Activated T-helper 2 cell treated with anti-CD3 and anti-CD28 coated beads, Interferon-gamma antibody, Interleukin-2, Interleukin-4, amounts not matched to agents 10 μg/mL and 5 μg/mL and 100 μg/mL, durations not matched to agents 14 hours and 24 hours and 36 hours (primary cell): Measurements from ENCODE around the gene MPP1. TPM values are rescaled to one million over a fixed set of nuclear protein-coding genes. Genes with fewer than 3 reads are reported as not detected.

Source experiments
- DNase-seq: peaks from one replicate; pipeline ENCODE4 v3.0.0; 2021; ENCODE audit warnings: low spot score
- H3K27ac Mint-ChIP-seq: one replicate; pipeline ENCODE4 v1.8.0; 2021; ENCODE audit warnings: mixed read lengths
- H3K27me3 Mint-ChIP-seq: one replicate; pipeline ENCODE4 v1.8.0; 2021; ENCODE audit warnings: low read depth, mixed read lengths
- H3K36me3 Mint-ChIP-seq: one replicate; pipeline ENCODE4 v1.8.0; 2021; ENCODE audit warnings: low read depth, mixed read lengths
- H3K4me1 Mint-ChIP-seq: one replicate; pipeline ENCODE4 v1.8.0; 2021; ENCODE audit warnings: low read depth, mixed read lengths
- H3K4me3 Mint-ChIP-seq: one replicate; pipeline ENCODE4 v1.8.0; 2021; ENCODE audit warnings: low read depth, mild to moderate bottlenecking, moderate library complexity, mixed read lengths
- H3K9me3 Mint-ChIP-seq: one replicate; pipeline ENCODE4 v1.8.0; 2021; ENCODE audit warnings: mixed read lengths
- intact Hi-C: fragments of 100-400 bp; cut with micrococcal nuclease; formaldehyde crosslinking; loops from one replicate; pipeline ENCODE4 v1.15.1; 2023
- total RNA-seq: library from RNA; stranded (reverse); gene quantifications from 2 replicates; pipeline ENCODE4 v1.2.3, GENCODE V29; 2022

MPP1 gene
- total RNA-seq, 1 donor from 2014 or later, result 31.5 TPM

GRCh38 chrX:154750301-154751202, 54.7 kb downstream of the MPP1 start, which contains the start of gene GAB3:
TSS of gene GAB3 (minus strand) at chrX:154751077. CDS start at chrX:154751025, 52 bp downstream.
- Mint-ChIP-seq H3K36me3 (peaks cover 6% of the 10 kb centered on the region), H3K4me3 (peak within 1 kb of the TSS; percentile 74), H3K27me3 (peaks cover 5% of the 10 kb centered on the region), H3K27ac (peak within 1 kb of the TSS; percentile 55), H3K4me1 (peaks cover 20% of the 10 kb centered on the region), H3K9me3 (no peaks in the 10 kb centered on the region)
- peak; percentile 28 for DNase-seq
- intact Hi-C loops, result loop anchor here (2.0 kb wide), 1 partner anchor 16 kb away; no protein-coding TSS in a partner anchor

DNA sequence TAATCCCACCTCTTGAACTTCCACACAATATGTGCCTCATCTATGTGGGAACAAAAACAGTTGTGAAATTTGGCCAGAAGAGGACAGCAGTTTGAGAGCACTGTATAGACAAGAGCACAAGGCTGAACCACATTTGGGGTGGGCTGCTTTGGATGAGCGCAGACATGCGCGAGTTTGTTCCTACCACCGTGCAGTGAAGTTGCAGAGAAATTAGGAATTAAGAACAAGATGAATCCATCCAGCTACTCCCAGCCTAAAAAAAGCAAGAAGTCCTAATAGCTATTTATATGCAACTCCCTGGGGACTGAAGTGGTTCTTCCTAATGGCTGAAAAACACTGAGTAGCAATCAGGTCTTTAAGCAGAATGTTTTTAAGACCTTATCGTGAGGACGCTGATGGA, 55.4 kb downstream of the MPP1 start:
- H3K27ac Mint-ChIP-seq, result no peak overlapping the region
- no peaks in the 10 kb centered on the region for H3K9me3 Mint-ChIP-seq
- DNase-seq, result no peak
- intact Hi-C loops, result loop anchor here (2.0 kb wide), 2 partner anchors 15 to 31 kb away; no protein-coding TSS in a partner anchor
- peaks cover 20% of the 10 kb centered on the region for H3K4me1 Mint-ChIP-seq
- peaks cover 6% of the 10 kb centered on the region for H3K36me3 Mint-ChIP-seq
- H3K4me3 Mint-ChIP-seq, result peak overlapping the region; percentile 74
- H3K27me3 Mint-ChIP-seq, result peaks cover 5% of the 10 kb centered on the region

DNA sequence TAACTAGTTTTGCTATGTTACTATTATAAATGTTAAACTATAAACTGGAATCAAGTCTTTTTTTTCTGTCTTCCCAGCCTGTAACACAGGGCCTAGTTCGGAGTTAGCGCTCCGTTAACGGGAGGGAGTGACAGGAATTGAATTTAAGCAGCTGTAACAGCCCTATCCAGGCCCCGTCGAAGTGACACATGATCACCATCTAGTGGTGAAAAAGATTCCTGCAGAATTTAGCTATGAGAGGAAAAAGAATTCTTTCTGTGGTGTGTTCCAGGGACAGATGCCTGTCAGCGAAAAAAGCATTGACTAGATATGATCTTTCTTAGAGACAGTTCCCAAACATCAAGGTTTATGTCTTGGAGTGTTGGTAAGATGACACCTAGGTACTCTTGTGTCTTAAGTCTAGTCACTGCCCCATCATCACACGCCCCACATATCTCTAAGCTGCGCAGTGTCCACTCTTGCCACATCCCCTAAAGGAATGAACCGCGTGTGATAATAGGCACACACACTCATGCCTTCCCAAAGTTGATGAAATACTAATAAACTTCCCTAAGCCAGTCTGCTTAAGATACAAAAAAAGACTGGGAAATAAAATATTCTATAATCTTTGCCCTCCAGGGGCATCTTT, 56.5 kb downstream of the MPP1 start:
- DNase-seq, result peak; percentile 31
- Mint-ChIP-seq H3K36me3 (peaks cover 10% of the 10 kb centered on the region), H3K27me3 (peaks cover 5% of the 10 kb centered on the region), H3K27ac (no peak overlapping the region), H3K4me3 (peak overlapping the region; percentile 26), H3K9me3 (no peaks in the 10 kb centered on the region), H3K4me1 (peaks cover 25% of the 10 kb centered on the region)
- intact Hi-C loops, result loop anchor here (2.0 kb wide), 1 partner anchor 30 kb away; no protein-coding TSS in a partner anchor

GRCh38 chrX:154742613-154743012, 62.7 kb downstream of the MPP1 start:
- H3K27me3 Mint-ChIP-seq, result no peaks in the 10 kb centered on the region
- H3K9me3 Mint-ChIP-seq, result no peaks in the 10 kb centered on the region
- H3K4me1 Mint-ChIP-seq, result peaks cover 34% of the 10 kb centered on the region
- no peak for DNase-seq
- peaks cover 23% of the 10 kb centered on the region for H3K36me3 Mint-ChIP-seq
- no peak overlapping the region for H3K4me3 Mint-ChIP-seq
- intact Hi-C loops, result no loop called here
- H3K27ac Mint-ChIP-seq, result no peak overlapping the region

DNA sequence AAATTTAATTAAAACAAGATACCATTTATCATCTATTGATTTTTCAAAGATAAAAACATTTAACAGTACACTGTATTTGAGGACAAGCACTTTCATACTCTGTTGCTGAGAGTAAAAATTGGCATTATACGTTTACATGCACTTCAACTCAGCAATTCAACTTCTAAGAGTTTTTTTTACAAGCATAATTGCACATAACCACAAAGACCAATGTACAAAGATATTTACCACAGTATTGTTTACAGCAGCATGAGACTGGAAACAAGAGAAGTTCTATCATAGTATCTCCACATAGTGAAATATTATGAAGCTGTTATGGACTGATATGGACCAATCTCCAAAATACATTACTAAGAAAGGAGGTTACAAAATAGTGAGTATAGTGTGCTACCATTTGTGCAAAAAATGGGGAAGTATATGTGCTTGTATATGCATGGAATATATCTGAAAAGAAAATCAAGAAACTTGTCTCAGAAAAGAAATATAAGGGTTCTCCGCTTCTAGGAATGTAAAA, 65.3 kb downstream of the MPP1 start:
- Mint-ChIP-seq H3K4me1 (peaks cover 59% of the 10 kb centered on the region), H3K4me3 (no peak overlapping the region)

GRCh38 chrX:154738011-154738738, 67.1 kb downstream of the MPP1 start:
- H3K27me3 Mint-ChIP-seq, result no peaks in the 10 kb centered on the region
- peaks cover 17% of the 10 kb centered on the region for H3K36me3 Mint-ChIP-seq
- no peaks in the 10 kb centered on the region for H3K9me3 Mint-ChIP-seq
- H3K4me1 Mint-ChIP-seq, result peaks cover 68% of the 10 kb centered on the region
- H3K4me3 Mint-ChIP-seq, result peak overlapping the region; percentile 39
- DNase-seq, result no peak
- intact Hi-C loops, result no loop called here
- H3K27ac Mint-ChIP-seq, result peak overlapping the region; percentile 76

More for the DNA sequence above, 65.3 kb downstream of the MPP1 start:
- DNase-seq, result no peak
- Mint-ChIP-seq H3K27ac (no peak overlapping the region), H3K27me3 (no peaks in the 10 kb centered on the region), H3K9me3 (no peaks in the 10 kb centered on the region), H3K36me3 (peaks cover 26% of the 10 kb centered on the region)
- intact Hi-C loops, result no loop called here

- Mint-ChIP-seq H3K4me3 (peak overlapping the region; percentile 16), H3K9me3 (no peaks in the 10 kb centered on the region), H3K36me3 (peaks cover 11% of the 10 kb centered on the region), H3K4me1 (peaks cover 75% of the 10 kb centered on the region), H3K27me3 (no peaks in the 10 kb centered on the region), H3K27ac (peak overlapping the region; percentile 76)
- intact Hi-C loops, result no loop called here
- no peak for DNase-seq
Observed at GRCh38 chrX:154737136-154737535, 68.1 kb downstream of the MPP1 start.

- peak overlapping the region; percentile 85 for H3K27ac Mint-ChIP-seq
- DNase-seq, result no peak
- H3K9me3 Mint-ChIP-seq, result no peaks in the 10 kb centered on the region
- peak overlapping the region; percentile 62 for H3K4me3 Mint-ChIP-seq
- H3K27me3 Mint-ChIP-seq, result no peaks in the 10 kb centered on the region
- intact Hi-C loops, result loop anchor here (1.0 to 2.0 kb wide), 2 partner anchors 15 to 17 kb away; partner anchors contain the start of gene GAB3
- peaks cover 15% of the 10 kb centered on the region for H3K36me3 Mint-ChIP-seq
- H3K4me1 Mint-ChIP-seq, result peaks cover 82% of the 10 kb centered on the region
Observed at GRCh38 chrX:154735695-154736393, 69.4 kb downstream of the MPP1 start.

GRCh38 chrX:154734061-154734781, 71.1 kb downstream of the MPP1 start:
- intact Hi-C loops, result loop anchor here (2.0 kb wide), 1 partner anchor 17 kb away; the partner anchor contains the start of gene GAB3
- no peaks in the 10 kb centered on the region for H3K9me3 Mint-ChIP-seq
- H3K36me3 Mint-ChIP-seq, result peaks cover 19% of the 10 kb centered on the region
- H3K4me1 Mint-ChIP-seq, result peaks cover 86% of the 10 kb centered on the region
- H3K27ac Mint-ChIP-seq, result peak overlapping the region; percentile 85
- H3K4me3 Mint-ChIP-seq, result peak overlapping the region; percentile 64
- DNase-seq, result peak; percentile 11
- no peaks in the 10 kb centered on the region for H3K27me3 Mint-ChIP-seq

DNA sequence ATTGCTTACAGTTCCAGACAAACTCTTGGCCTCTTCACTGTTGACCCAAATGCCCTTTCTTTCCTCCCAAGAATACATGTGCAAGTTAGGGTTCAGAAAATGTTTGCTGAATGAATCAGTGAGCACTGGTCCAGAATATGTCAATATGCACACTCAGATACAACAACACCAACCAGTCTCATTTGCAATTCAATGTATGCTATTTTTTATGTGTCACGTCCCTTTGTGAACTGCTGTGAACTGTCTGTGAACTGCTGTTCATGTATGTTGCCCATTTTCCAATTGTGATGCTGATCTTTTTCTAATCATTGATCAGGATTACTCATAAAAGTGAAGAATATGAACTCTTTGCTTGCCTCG, 72.2 kb downstream of the MPP1 start:
- Mint-ChIP-seq H3K36me3 (peaks cover 19% of the 10 kb centered on the region), H3K9me3 (no peaks in the 10 kb centered on the region), H3K4me3 (peak overlapping the region; percentile 66), H3K4me1 (peaks cover 91% of the 10 kb centered on the region), H3K27me3 (no peaks in the 10 kb centered on the region), H3K27ac (peak overlapping the region; percentile 85)
- no peak for DNase-seq
- intact Hi-C loops, result no loop called here

DNA sequence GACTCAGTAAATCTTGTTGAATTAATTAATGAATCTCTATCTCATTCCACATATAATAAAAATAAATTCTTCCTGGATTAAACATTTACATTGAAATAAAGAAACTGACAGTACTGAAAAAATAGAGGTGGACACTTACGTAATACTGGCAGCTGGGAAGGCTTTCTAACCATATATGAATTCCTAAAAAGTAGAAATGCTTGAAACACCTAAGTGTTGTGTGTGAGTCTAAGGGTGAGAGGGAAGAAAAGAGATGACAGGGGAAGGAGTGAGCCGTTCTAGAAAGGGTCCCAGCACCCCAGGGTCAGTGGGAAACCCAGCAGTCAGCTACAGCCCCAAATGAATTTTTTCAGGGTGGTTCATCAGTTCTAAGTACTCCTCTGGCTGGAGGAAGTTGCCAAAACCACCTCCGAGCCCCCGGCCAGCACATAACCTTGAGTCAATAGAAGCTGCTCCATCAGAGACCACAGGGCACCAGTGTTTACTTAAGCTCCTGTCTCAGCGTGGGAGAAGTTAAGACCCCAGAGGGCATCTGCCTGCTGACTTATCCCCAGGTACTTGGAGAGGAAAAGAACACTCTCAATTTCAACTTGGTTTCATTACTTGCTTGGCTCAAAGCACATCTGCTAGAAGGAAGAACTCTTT, 72.7 kb downstream of the MPP1 start:
- Mint-ChIP-seq H3K27me3 (no peaks in the 10 kb centered on the region), H3K4me3 (peak overlapping the region; percentile 66), H3K27ac (peak overlapping the region; percentile 85), H3K9me3 (no peaks in the 10 kb centered on the region), H3K4me1 (peaks cover 91% of the 10 kb centered on the region), H3K36me3 (peaks cover 19% of the 10 kb centered on the region)
- intact Hi-C loops, result no loop called here
- no peak for DNase-seq
